Measurements from ENCODE around the gene RAMP3. TPM values are rescaled to one million over a fixed set of nuclear protein-coding genes. Genes with fewer than 3 reads are reported as not detected.

Gene RAMP3
- total RNA-seq, 1 donor: not detected

- no peak for TF ChIP-seq CTCF (IDR thresholded peaks at IDR 0.05; ENCODE audit: insufficient read depth, low read length)
These were observed 32.2 kb upstream of the RAMP3 start for GRCh38 chr7:45125193-45125904.

GRCh38 chr7:45126201-45126600, 31.4 kb upstream of the RAMP3 start:
- DNase-seq (ENCODE audit: low read depth): no peak
- no peak overlapping the region for H3K4me3 ChIP-seq (ENCODE audit: low read depth, low read length)
- no peak for TF ChIP-seq CTCF (IDR thresholded peaks at IDR 0.05; ENCODE audit: insufficient read depth, low read length)

More at GRCh38 chr7:45125193-45125904, 32.2 kb upstream of the RAMP3 start:
- no peak overlapping the region for H3K4me3 ChIP-seq (ENCODE audit: low read depth, low read length)
- no peak for DNase-seq (ENCODE audit: low read depth)

- TF ChIP-seq CTCF (IDR thresholded peaks at IDR 0.05; ENCODE audit: insufficient read depth, low read length): no peak
These were observed 30.7 kb upstream of the RAMP3 start for GRCh38 chr7:45126920-45127319.

GRCh38 chr7:45129181-45129800, 28.3 kb upstream of the RAMP3 start:
- TF ChIP-seq CTCF (IDR thresholded peaks at IDR 0.05; ENCODE audit: insufficient read depth, low read length): no peak
- H3K4me3 ChIP-seq (ENCODE audit: low read depth, low read length): no peak overlapping the region
- DNase-seq (ENCODE audit: low read depth): no peak

More at GRCh38 chr7:45126920-45127319, 30.7 kb upstream of the RAMP3 start:
- no peak for DNase-seq (ENCODE audit: low read depth)
- no peak overlapping the region for H3K4me3 ChIP-seq (ENCODE audit: low read depth, low read length)

- TF ChIP-seq CTCF (IDR thresholded peaks at IDR 0.05; ENCODE audit: insufficient read depth, low read length): no peak
- no peak for DNase-seq (ENCODE audit: low read depth)
- no peak overlapping the region for H3K4me3 ChIP-seq (ENCODE audit: low read depth, low read length)
These were observed 27.7 kb upstream of the RAMP3 start for GRCh38 chr7:45129906-45130305.

GRCh38 chr7:45130910-45131309, 26.7 kb upstream of the RAMP3 start:
- TF ChIP-seq CTCF (IDR thresholded peaks at IDR 0.05; ENCODE audit: insufficient read depth, low read length): no peak
- DNase-seq (ENCODE audit: low read depth): no peak
- H3K4me3 ChIP-seq (ENCODE audit: low read depth, low read length): no peak overlapping the region

Measured in fibroblast of the aortic adventitia (primary cell).